Sigmoid colon (tissue), 7 donors: ENCODE results near the gene MED4. TPM values are rescaled to one million over a fixed set of nuclear protein-coding genes. Genes with fewer than 3 reads are reported as not detected.
A peak's percentile ranks its signal among the peaks of the same experiment; 100 is the strongest.

Experiments used
- DNase-seq: peaks from one replicate; pipeline ENCODE4 v3.0.0-alpha.2; 2019
- H3K27ac ChIP-seq, 4 donors: fragments of 200-600 bp; sonication (generic); one replicate each; pipeline ENCODE4 v1.5.1; 2016 to 2019; ENCODE audit warnings: mild to moderate bottlenecking in 1 of 4
- H3K27me3 ChIP-seq, 3 donors: fragments of 200-600 bp; sonication (generic); one replicate each; pipeline ENCODE4 v1.5.1; 2019; ENCODE audit warnings: mild to moderate bottlenecking in 1 of 3
- H3K36me3 ChIP-seq, 4 donors: fragments of 200-600 bp; sonication (generic); one replicate each; pipeline ENCODE4 v1.5.1; 2016 to 2019
- H3K4me1 ChIP-seq, 4 donors: fragments of 200-600 bp; sonication (generic); one replicate each; pipeline ENCODE4 v1.5.1; 2017 to 2019
- H3K4me3 ChIP-seq, 4 donors: fragments of 200-600 bp; sonication (generic); one replicate each; pipeline ENCODE4 v1.5.1; 2017 to 2019; ENCODE audit warnings: mild to moderate bottlenecking in 2 of 4, moderate library complexity in 1 of 4
- H3K9me3 ChIP-seq, 4 donors: fragments of 200-600 bp in 3 of 4; sonication (generic) in 3 of 4; one replicate each; pipeline versions ENCODE4 v1.5.1 to v1.6.1; 2013 to 2019
- CTCF ChIP-seq, 4 experiments: fragments of 450-650 bp in 3 of 4; fragments of 200-600 bp in 1 of 4; IDR thresholded peaks; one replicate each; pipeline ENCODE4 v1.5.1; 2016 to 2019; ENCODE audit warnings: antibody characterized with exemption in 4 of 4, mild to moderate bottlenecking in 3 of 4, moderate library complexity in 2 of 4
- EP300 ChIP-seq, 4 donors: sonication (generic); formaldehyde crosslinking; IDR thresholded peaks; one replicate each; pipeline ENCODE4 v1.6.1; 2017; ENCODE audit warnings: antibody characterized with exemption in 4 of 4
- POLR2A ChIP-seq, 2 donors: fragments of 450-650 bp; IDR thresholded peaks; one replicate each; pipeline ENCODE4 v1.6.1; 2016; ENCODE audit warnings: antibody characterized with exemption in 2 of 2, mild to moderate bottlenecking in 2 of 2, moderate library complexity in 2 of 2
- POLR2AphosphoS5 ChIP-seq, 4 donors: sonication (generic); formaldehyde crosslinking; IDR thresholded peaks; one replicate each; pipeline ENCODE4 v1.6.1; 2017; ENCODE audit warnings: antibody characterized with exemption in 4 of 4
- WGBS, 2 donors: extraction: QIAGEN DNeasy Blood & Tissue Kit; methylation state at CpG; one replicate each; pipeline ENCODE4 v1.1.7; 2013; 5-methylcytosine and 5-hydroxymethylcytosine counted together
- intact Hi-C: fragments of 100-400 bp; cut with DNase I; formaldehyde crosslinking; loops from one replicate; pipeline ENCODE4 v1.15.1; 2023
- polyA plus RNA-seq, 3 donors: library from polyadenylated mRNA; stranded (reverse); fragments of 200-250 nt; gene quantifications; one replicate each; pipeline ENCODE4 v1.2.3, GENCODE V29; 2013
- total RNA-seq, 4 donors: library from RNA; depleted of rRNA; stranded (reverse); fragments of >200 nt; gene quantifications; one replicate each; pipeline ENCODE4 v1.1.0, GENCODE V29; 2016
- donor health status: healthy with polysubstance abuse.
- donor health status: Bipolar disorder and iron deficiency.
- donor health status: healthy.

Gene MED4
- total and polyA plus RNA-seq, 7 donors, result 38.5 to 76.9 (median 49.9) TPM

GRCh38 chr13:48131533-48131932 lies 36.6 kb upstream of the MED4 start:
- Histone ChIP-seq H3K36me3 (no peaks in the 10 kb centered on the region), H3K4me3 (no peak overlapping the region), H3K27me3 (no peaks in the 10 kb centered on the region), H3K27ac (no peak overlapping the region), H3K9me3 (no peaks in the 10 kb centered on the region), H3K4me1 (peaks cover 0 to 15% (median 14%) of the 10 kb centered on the region in 4 donors)
- no peak for DNase-seq
- intact Hi-C loops, result no loop called here
- TF ChIP-seq EP300 (IDR thresholded peaks at IDR 0.05) (no peak), POLR2A (IDR thresholded peaks at IDR 0.05) (no peak), POLR2AphosphoS5 (IDR thresholded peaks at IDR 0.05) (no peak), CTCF (IDR thresholded peaks at IDR 0.05) (no peak)
- WGBS, 2 donors, result 33 to 74% methylated on average over 2 of the region's 2 CpGs

GRCh38 chr13:48126944-48127830 lies 32.3 kb upstream of the MED4 start:
- Histone ChIP-seq H3K4me1 (peaks cover 0 to 56% (median 48%) of the 10 kb centered on the region in 4 donors), H3K27ac (peak overlapping the region; percentile 83 to 86 (median 84)), H3K27me3 (no peaks in the 10 kb centered on the region), H3K9me3 (no peaks in the 10 kb centered on the region), H3K36me3 (no peaks in the 10 kb centered on the region), H3K4me3 (no peak overlapping the region)
- 30 to 35% methylated on average over 5 of the region's 5 CpGs for WGBS, 2 donors
- TF ChIP-seq CTCF (IDR thresholded peaks at IDR 0.05) (peak; percentile 32 to 74 (median 66)), POLR2A (IDR thresholded peaks at IDR 0.05) (no peak), POLR2AphosphoS5 (IDR thresholded peaks at IDR 0.05) (peak in 3 of 4 donors; percentile 32 to 45 (median 43)), EP300 (IDR thresholded peaks at IDR 0.05) (peak in 1 of 4 donors; percentile 12)
- DNase-seq, result peak; percentile 87
- intact Hi-C loops, result loop anchor here (1.0 to 10.0 kb wide), 3 partner anchors 106 to 458 kb away; partner anchors contain the start of genes ITM2B and RB1

GRCh38 chr13:48125794-48126228 lies 30.9 kb upstream of the MED4 start:
- Histone ChIP-seq H3K9me3 (no peaks in the 10 kb centered on the region), H3K36me3 (no peaks in the 10 kb centered on the region), H3K27ac (peak overlapping the region; percentile 83 to 86 (median 84)), H3K27me3 (no peaks in the 10 kb centered on the region), H3K4me3 (peak overlapping the region in 2 of 4 donors; percentile 15 to 21), H3K4me1 (peaks cover 0 to 69% (median 60%) of the 10 kb centered on the region in 4 donors)
- intact Hi-C loops, result loop anchor here (2.0 to 10.0 kb wide), 3 partner anchors 31 to 459 kb away; partner anchors contain the start of genes ITM2B and MED4
- TF ChIP-seq POLR2AphosphoS5 (IDR thresholded peaks at IDR 0.05) (peak in 3 of 4 donors; percentile 25 to 59 (median 25)), POLR2A (IDR thresholded peaks at IDR 0.05) (no peak)
- DNase-seq, result no peak
- WGBS, 2 donors, result 64 to 68% methylated on average over 7 of the region's 7 CpGs

- Histone ChIP-seq H3K9me3 (no peaks in the 10 kb centered on the region), H3K27ac (peak overlapping the region; percentile 83 to 86 (median 84)), H3K4me1 (peaks cover 0 to 71% (median 60%) of the 10 kb centered on the region in 4 donors), H3K36me3 (no peaks in the 10 kb centered on the region), H3K4me3 (no peak overlapping the region), H3K27me3 (no peaks in the 10 kb centered on the region)
- TF ChIP-seq EP300 (IDR thresholded peaks at IDR 0.05) (no peak), POLR2A (IDR thresholded peaks at IDR 0.05) (no peak), POLR2AphosphoS5 (IDR thresholded peaks at IDR 0.05) (no peak), CTCF (IDR thresholded peaks at IDR 0.05) (no peak)
- no peak for DNase-seq
- WGBS, 2 donors, result 28 to 64% methylated on average over 8 of the region's 8 CpGs
- intact Hi-C loops, result loop anchor here (2.0 to 10.0 kb wide), 2 partner anchors 29 to 461 kb away; partner anchors contain the start of gene MED4
Observed at GRCh38 chr13:48123812-48124211, 28.9 kb upstream of the MED4 start.

GRCh38 chr13:48121733-48122132 lies 26.8 kb upstream of the MED4 start:
- H3K36me3 ChIP-seq, result no peaks in the 10 kb centered on the region
- 87 to 97% methylated on average over 4 of the region's 4 CpGs for WGBS, 2 donors
- peaks cover 0 to 59% (median 48%) of the 10 kb centered on the region in 4 donors for H3K4me1 ChIP-seq
- H3K9me3 ChIP-seq, result no peaks in the 10 kb centered on the region
- H3K4me3 ChIP-seq, result no peak overlapping the region
- peak overlapping the region in 3 of 4 donors; percentile 34 to 76 (median 68) for H3K27ac ChIP-seq
- no peak for DNase-seq
- no peaks in the 10 kb centered on the region for H3K27me3 ChIP-seq
- intact Hi-C loops, result loop anchor here (10.0 kb wide), 1 partner anchor 463 kb away; no protein-coding TSS in a partner anchor
- peak in 2 of 4 donors; percentile 46 to 66 for TF ChIP-seq POLR2AphosphoS5 (IDR thresholded peaks at IDR 0.05)
- no peak for TF ChIP-seq POLR2A (IDR thresholded peaks at IDR 0.05)
- no peak for TF ChIP-seq EP300 (IDR thresholded peaks at IDR 0.05)
